Activated T-helper 1 cell treated with Interleukin-2 at 50 U/mL for 16 hours (primary cell): Measurements from ENCODE around the gene ABCG1.

ENCODE experiments used
- DNase-seq: peaks from one replicate; pipeline ENCODE4 v3.0.0-alpha.2; 2020; ENCODE audit warnings: low read depth

The ABCG1 gene

DNA sequence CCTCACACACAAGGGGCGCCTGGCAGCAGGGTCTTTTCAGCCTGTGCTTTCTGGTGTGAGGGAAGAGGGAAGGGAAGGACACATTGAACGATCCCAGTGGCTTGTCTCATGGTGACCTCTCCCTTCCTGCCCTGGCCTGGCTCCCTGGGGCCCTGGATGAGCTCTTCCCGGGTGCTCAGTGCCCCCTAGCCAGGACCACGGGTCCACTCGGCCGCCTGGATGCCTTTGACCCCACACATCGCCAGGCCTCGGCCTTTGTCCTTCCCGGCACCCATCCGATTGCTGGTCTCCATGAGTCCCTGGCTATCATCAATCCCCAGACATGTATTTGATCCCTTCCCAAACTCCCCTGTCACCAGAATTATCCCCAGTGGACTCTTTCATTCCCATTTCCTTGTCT, 102.3 kb downstream of the ABCG1 start:
- no peak for DNase-seq

DNA sequence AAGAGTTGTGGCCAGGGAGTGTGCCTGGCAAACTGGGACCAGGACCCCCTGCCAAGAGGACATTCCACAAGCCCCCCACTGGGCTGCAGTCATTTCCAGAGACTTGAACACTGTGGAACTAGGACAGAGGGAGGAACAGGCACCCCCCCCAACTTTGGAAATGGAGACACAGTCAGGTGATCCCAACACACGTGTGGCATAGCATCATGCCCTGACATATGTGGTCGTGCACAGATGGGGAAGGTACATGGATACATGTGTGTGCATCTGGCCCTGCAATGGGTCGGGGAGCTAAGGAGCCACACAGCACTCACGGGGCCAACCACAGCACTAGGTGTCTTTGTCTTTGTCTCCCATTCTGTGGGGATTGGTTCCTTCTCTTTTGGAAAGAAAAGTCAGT, 102.9 kb downstream of the ABCG1 start:
- no peak for DNase-seq

DNA sequence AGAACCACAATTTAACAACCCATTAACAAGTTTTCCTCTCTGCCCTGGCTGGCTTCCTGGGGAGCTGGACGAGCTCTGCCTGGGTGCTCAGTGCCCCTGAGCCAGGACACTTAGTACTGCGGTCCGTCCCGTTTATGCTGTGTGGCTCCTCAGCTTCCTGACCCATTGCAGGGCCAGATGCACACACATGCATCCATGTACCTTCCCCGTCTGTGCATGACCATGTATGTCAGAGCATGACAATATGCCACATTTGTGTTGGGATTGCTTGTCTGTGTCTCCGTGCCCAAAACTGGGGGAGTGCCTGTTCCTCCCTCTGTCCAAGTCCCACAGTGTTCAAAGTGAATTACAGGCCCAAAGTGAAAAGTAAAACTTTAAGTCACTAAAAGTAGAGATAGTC, 106.0 kb downstream of the ABCG1 start:
- no peak for DNase-seq

DNA sequence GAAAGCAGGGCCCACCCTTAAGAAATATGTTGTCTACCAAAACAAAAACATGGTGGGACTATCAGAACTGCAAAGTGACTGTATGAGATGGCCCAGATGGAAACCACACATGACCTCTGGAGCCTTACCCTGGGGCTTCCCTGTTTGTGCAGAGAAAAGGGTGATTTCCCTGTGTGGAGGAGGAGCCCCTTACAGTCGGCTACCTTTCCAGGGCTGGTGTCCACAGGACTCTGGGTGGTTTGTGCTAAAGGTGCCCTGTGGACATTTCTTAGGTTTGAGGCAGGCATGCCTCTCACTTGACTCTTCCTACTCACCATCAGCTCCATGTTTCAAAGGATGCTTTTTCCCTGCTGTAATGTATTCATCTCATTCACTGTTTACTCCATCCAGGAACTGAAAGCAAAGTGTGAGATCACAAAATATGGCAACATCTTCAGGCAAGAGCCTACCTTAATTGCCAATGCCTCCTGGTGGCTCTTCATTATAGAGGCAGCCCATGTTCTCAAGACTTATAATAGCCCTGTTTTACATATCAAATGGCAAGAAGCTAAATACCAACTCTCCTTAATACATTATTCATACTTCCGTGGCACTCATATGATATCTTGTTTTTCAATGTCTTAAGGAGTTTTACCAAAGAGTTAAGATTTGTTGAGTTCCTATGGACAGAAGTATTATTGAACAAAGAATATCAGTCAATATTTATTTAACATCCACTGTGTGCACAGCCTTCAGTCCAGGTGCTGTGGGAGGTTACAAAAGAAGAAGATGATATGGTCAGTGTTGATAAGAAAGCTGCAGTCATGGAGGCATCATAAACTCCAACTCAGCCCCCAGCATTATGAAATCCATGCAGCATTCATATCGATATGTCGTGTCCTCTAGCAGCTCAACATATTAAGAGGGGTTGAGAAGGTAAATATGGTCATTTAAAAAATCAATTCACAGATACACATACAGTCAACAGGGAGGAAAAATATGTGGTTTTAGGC, 111.7 kb downstream of the ABCG1 start:
- DNase-seq: no peak

DNA sequence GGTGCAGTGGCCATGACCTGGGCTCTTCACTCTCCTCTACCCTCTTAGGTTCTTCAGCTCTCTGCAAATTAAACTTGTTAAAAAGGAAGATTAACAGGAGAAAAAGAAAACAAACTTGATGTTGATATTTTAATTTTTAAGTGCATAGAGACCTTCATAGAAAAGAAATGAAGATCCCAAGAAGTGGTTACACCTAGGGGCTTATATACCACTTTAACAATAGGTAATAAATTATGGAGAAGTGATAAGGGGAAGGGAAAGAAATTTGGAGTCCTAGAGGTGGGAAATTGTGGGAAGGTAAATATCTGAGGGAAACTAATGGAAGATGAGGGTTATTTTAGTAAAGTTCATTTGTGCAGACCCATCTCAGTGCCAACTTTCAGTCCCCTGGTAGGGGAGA, 112.7 kb downstream of the ABCG1 start:
- no peak for DNase-seq

DNA sequence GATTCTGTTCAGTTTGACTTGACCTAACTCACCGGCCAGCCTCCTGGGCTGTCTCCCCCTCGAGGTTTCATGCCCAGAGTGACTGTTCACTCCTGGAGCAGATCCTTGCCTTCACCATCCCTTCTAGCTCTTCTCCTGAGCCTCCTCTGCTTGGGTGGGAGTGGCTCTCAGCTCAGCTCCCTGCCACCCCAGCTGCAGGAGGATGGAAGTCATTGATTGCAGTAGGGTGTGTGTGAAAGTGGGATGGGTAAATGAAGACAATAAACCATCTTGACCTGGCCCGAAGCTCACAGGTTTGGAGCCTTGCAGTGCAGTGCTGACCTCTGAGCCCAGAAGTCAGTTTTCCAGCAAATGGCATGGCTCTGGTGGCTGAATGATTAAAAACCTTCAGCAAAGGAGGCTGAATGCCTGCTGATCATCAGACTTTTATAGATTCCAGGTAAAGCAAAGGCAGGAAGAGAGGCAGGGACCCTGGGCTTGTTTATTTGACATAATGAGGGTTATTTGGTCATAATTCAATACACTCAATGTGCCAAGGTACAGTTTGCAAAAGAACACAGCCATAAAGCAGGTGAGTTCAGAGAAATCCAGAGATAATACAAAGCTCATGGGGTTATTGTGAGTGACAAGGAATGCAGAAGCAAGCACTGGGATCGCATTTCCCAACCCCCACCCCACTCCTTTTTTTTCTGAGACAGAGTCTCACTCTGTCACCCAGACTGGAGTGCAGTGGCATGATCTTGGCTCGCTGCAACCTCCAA, 113.8 kb downstream of the ABCG1 start:
- no peak for DNase-seq

DNA sequence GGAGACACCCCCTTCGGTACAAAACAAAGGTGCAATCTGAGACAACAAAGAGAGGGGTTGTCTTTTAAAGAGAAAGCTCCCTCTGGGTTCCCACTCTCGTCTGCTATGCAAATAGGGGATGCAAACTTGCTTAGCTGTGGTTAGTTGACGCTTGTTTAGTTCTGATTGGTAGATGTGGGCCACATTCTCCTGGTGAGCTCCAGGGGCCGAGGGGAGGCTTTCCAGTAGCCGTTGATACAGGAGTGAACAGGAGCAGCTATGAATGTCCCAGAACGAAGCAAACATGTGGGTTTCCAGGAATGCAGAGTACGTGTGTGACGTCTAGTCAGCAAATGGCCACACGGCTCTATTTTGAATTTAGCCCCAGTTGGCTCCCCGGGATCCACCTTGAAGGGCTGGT, 117.1 kb downstream of the ABCG1 start:
- DNase-seq: no peak

DNA sequence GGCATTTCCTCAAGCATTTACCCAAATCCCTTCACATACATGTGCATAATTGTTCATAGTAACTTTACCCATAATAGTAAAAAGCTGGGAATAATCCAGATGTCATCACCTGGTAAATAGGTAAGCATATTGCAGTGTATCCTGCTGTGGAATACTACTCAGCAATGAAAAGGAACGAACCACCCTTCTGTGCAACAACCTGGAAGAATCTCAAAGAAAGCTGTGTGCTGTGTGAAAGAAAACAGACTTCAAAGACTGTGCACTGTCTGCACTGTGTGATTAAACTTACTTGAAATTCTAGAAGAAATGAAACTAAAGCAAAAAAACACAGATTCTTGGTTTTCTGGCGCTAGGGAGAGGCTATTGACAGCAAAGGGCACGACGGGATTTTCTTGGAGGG, 118.3 kb downstream of the ABCG1 start:
- DNase-seq: no peak

DNA sequence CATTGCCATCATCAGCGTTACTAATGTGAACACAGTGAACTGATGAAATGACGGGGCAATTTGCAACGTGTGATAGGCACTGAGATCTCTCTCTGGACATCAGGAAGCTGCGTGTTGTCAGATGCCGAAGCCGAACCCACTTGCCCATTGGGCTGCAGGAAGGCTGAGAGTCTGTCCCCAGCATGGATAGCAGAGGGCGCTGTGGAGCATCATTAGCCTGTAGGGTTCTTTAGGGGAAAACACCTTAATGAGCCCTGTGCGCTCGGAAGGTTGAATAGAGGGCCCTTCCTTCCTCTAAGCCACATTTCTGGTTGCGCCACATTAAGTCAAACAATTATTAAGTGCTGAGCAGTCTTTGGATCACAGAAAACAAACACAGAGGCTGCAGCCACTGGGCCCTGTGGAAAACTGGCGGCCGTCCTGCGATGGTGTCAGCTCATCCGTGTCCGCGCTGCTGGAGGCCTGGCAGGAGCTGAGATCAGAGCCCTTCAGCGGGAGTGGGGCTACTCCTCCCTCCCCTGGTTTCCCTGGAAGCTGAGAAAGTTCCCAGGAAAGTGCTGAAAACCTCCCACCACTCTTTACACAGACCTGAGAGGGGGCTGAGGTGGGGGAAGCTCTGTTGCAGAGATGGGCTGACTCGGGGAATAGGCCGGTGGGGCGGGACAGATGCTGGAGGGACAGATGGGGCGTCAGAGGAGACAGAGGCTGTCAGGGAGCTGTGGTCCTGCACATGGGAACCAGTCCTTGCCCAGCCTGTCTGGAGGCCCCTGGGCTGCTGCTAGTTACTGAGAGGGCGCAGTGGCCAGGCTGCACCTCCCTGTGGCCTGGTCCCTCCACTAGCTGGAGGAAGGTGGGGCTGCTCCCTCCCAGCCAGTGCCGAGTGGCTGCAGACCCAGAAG, 119.1 kb downstream of the ABCG1 start:
- peak; percentile 64 for DNase-seq

DNA sequence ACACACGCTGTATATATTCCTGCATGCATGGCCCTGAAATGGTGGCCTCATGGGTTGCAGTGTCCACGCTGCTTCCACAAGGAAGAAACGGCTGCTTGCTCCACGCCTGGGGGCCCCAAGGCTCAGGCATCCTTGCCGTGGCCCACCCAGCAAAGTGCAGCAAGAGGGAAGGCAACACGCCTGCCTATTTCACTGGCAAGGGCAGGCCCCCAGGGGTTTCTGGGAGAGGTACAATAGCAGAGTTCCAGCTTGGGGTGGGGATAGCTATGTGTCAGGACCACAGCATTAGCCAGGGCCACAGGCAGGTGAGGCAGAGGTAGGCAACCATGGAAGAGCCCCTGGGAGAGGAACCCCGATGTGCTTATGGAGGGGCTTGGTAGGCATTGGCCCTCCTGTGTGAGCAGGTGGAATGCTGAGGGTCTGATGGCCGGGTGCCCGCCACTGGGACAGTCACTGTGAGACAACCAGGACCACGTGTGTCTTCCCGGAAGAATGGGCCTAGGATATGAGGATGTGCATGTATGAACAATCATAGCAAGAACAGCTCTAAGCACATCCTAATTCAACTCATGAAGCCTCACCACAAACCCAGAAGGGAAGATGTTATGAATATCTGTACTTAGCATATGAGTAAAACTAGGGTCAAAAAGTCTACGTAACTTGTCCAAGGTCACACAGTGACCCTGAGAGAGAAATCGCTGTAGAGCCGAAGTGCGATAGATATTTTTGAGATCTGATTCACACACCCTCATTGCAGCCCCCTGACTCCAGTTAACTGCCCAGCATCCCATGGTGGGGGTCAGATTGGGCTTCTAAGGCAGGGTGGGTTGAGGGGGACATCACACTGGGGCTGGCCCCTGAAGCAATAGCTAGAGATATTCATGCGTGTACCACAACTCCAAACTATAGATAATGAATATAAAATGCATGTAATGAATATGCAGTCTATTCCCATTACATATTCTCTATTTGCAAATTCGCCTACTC, 120.1 kb downstream of the ABCG1 start:
- DNase-seq: no peak

DNA sequence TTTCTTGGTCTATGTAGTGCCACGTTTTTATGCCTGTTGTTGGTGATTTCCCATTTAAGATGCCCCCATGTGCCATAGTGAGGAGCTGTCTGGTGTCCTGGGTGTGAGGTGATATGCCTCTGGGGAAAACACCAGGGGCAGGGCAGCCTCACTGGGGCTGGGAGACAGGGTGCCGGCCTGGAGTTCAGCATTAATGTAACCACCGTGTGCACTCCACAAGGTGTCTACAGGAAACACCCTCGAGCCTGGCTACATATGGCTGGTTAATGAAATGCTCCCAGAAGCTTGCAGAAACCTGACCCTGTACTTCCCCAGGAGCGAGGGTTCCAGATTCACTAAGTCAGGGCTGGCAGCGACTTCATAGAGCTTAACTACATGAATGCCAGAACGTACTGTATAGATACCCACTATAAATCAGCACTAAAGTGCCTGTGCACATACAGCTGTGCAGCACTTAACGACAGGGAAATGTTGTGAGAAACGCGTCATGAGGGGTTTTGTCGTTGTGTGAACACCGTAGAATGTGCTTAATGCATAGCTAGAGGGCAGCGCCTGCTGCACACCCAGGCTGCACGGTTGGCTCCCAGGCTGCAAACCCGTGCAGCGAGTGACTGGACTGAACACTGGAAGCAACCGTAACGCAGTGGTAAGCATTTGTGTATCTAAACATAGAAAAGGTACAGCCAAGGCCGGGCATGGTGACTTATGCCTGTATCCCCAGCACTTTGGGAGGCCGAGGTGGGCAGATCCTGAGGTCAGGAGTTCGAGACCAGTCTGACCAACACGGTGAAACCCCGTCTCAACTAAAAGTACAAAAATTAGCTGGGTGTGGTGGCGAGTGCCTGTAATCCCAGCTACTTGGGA, 121.5 kb downstream of the ABCG1 start:
- DNase-seq: no peak

DNA sequence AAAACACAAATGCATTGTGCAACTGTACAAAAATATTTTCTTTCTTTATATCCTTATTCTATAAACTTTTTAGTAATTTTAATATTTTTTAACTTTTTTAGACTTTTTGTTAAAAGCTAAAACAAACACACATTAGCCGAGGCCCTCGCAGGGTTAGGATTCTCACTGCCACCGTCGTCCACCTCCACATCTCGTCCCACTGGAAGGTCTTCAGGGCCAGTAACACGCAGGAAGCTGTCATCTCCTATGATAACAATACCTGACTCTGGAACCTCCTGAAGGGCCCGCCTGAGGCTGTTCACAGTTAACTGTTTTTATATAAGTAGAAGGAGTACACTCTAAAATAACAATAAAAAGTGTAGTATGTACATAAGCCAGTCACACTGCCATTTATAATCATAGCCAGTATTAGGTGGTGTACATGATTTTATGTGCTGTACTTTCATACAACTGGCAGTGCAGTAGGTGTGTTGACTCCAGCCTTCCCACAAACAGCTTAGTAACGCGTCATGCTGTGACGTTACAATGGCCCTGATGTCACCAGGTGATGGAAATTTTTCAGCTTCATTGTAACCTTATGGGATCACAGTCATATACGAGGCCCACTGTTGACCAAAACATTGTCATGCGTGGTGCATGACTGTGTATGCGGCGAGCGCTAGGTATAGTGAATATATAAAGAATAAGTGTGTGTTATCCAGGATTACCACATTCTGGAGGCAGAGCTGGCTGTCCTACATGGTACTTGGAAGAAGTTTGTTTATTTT, 123.0 kb downstream of the ABCG1 start:
- DNase-seq: no peak

DNA sequence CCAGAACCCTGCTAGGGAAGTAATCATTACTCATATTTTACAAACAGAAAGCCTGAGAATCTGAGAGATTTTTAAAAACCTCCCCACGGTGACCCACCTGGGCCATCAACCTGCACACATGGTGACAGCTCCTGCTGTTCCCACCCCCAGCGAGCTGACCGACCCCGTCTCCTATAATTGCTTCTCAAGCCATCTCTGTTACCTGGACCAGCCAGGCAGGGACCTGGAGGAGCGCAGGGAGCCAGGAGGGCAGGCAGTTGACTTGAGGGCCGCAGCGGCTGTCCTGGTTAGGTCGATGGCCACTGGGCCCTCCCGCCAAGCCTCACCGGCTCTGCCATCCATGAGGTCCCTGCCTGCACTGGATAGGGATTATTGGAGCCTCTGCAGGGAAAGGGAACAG, 124.2 kb downstream of the ABCG1 start:
- DNase-seq: no peak

DNA sequence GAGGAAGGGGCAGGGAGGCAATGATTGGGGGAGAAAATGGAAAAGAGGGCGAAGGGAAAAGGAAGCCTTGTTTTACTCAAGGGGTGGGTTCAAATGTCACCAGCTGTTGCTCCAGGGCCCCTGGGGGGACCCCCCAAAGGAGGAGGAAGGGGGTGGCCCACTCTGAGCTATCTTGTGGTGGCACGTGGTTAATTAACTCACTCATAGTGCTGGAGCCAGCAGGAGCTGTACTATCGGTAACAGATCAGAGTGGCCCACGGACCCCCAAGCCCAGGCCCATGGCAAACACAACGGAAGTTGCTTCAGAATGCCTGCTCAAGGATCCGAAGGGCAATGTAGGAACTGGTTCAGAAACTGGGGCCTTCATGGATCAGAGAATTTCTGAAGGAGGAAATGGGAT, 124.6 kb downstream of the ABCG1 start:
- DNase-seq: no peak

DNA sequence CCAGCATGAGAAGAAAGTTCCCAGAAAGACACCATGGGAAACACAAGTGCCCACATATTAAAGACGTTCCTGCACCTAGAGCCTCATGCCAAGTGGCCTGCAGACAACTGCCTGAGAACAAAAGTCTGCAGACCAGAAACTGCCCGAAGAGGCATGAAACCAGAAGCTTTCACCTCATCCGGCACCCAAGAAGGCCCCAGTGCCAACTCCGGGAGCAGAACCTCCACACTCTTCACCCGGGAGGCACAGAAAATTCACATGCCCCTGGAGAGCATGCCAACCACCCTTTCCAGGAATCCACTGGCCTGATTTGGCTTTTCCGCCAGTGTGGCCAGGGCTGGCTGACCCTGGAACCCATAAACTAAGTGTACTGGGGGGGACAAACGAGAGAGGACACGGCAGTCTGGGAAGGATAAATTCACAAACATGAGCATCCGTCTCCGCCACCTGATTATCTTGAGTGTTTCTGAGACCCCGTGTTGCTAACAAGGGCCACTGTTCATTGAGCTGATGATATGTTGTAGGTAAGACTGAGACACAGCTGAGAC, 125.1 kb downstream of the ABCG1 start:
- DNase-seq: no peak

DNA sequence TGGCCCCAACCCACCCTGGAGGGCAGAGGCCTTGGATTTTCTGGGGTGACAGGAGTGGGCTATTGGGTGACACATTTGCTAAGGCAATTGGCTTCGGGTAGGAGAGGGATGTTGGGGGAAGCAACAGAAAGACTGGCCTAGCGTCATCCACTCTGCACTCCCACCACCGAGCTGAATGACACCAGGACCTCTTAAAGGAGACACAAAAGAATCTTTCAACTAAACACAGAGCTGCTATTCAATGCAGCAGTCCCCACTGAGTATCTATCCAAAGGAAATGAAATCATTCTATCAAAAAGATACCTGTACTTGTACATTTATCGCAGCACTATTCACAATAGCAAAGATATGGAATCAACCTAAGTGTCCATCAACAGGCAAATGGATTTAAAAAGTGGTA, 125.7 kb downstream of the ABCG1 start:
- DNase-seq: no peak

DNA sequence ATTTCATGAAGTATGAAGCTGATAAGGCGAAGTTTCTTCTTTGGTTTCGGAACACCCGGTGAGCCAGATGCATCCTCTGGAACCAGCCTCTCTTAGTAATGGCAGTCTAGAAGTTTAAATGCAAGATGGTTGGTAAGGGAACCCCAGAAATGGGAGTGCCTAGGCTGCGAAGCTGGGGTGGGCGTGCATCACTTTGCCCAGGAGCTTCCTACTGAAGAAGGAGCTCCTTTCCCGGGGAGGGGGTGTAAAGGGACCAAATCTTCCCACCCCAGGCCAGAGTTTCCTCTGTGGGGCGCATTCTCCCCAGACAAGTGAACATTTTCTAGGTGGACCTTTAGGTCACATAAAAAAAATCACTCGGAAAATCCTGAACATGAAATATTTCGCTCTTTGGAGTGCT, 127.5 kb downstream of the ABCG1 start:
- no peak for DNase-seq
